H1 (cell line): Measurements from ENCODE around the gene RYK. TPM values are rescaled to one million over a fixed set of nuclear protein-coding genes. Genes with fewer than 3 reads are reported as not detected.

ENCODE experiments used
- CTCF ChIA-PET: fragments of 300-600 bp; sonication (Branson Sonifier 250); formaldehyde crosslinking; loops from one replicate; lab custom pipeline; 2021; ENCODE audit not compliant: partially characterized antibody; lab: Charles Lee
- POLR2A ChIA-PET: fragments of 300-600 bp; sonication (Branson Sonifier 250); formaldehyde crosslinking; loops from one replicate; lab custom pipeline; 2021; ENCODE audit warnings: inconsistent platforms; ENCODE audit not compliant: partially characterized antibody; lab: Charles Lee
- DNase-seq, 2 experiments: peaks; one replicate each; pipeline versions ENCODE4 v3.0.0 to v3.0.0-alpha.2; 2010 to 2022; ENCODE audit warnings: low spot score in 2 of 2, low read depth in 1 of 2, mixed read lengths in 1 of 2
- FAIRE-seq: peaks from 2 replicates; lab custom pipeline; 2011; peaks lifted over from hg19 to GRCh38; lab: Jason Lieb, UNC
- H2AFZ ChIP-seq: 2 replicates; pipeline ENCODE4 v1.8.1; 2012; ENCODE audit warnings: low read length, inconsistent platforms
- H2AK5ac ChIP-seq: 2 replicates; pipeline ENCODE4 v1.6.1; 2013; ENCODE audit warnings: low read depth, low read length
- H2BK120ac ChIP-seq: replicated peaks from 2 replicates; pipeline ENCODE3; 2013; ENCODE audit warnings: low read depth, low read length, inconsistent platforms
- H2BK12ac ChIP-seq: 2 replicates; pipeline ENCODE4 v1.6.1; 2013; ENCODE audit warnings: low read depth, low read length
- H2BK15ac ChIP-seq: 2 replicates; pipeline ENCODE4 v1.6.1; 2013; ENCODE audit warnings: low read length
- H2BK20ac ChIP-seq: 2 replicates; pipeline ENCODE4 v1.6.1; 2013; ENCODE audit warnings: low read length
- H2BK5ac ChIP-seq: 2 replicates; pipeline ENCODE4 v1.6.1; 2013; ENCODE audit warnings: low read depth, low read length
- H3K14ac ChIP-seq: 2 replicates; pipeline ENCODE4 v1.6.1; 2013; ENCODE audit warnings: inconsistent platforms; ENCODE audit not compliant: insufficient read length
- H3K18ac ChIP-seq: 2 replicates; pipeline ENCODE4 v1.6.1; 2013; ENCODE audit warnings: low read length; ENCODE audit errors: extremely low read depth
- H3K23ac ChIP-seq: 2 replicates; pipeline ENCODE4 v1.6.1; 2013; ENCODE audit warnings: inconsistent platforms; ENCODE audit not compliant: insufficient read length
- H3K23me2 ChIP-seq: 2 replicates; pipeline ENCODE4 v1.6.1; 2013; ENCODE audit warnings: low read depth, low read length
- H3K27ac ChIP-seq: 2 replicates; pipeline ENCODE4 v1.6.1; 2011; ENCODE audit warnings: low read depth, low read length, inconsistent platforms
- H3K27me3 ChIP-seq, 4 experiments: replicated peaks in 1 of 4; 1 replicate in 1 of 4; 2 replicates in 3 of 4; pipeline versions ENCODE4 v1.6.1 to v1.8.1; 2011 to 2013; ENCODE audit warnings: low read length in 3 of 4, mild to moderate bottlenecking in 3 of 4, inconsistent platforms in 2 of 4, mixed read lengths in 2 of 4, moderate library complexity in 1 of 4; ENCODE audit not compliant: control insufficient read depth in 3 of 4, insufficient read depth in 3 of 4; ENCODE audit errors: extremely low read depth in 1 of 4
- H3K36me3 ChIP-seq, 4 experiments: 2 replicates each; pipeline versions ENCODE4 v1.6.1 to v1.8.1; 2011 to 2013; ENCODE audit warnings: mild to moderate bottlenecking in 4 of 4, low read length in 3 of 4, moderate library complexity in 2 of 4, control low read depth in 1 of 4, inconsistent platforms in 1 of 4; ENCODE audit not compliant: insufficient read depth in 4 of 4, control insufficient read depth in 2 of 4
- H3K4ac ChIP-seq: replicated peaks from 2 replicates; pipeline ENCODE3; 2013; ENCODE audit warnings: low read length, low read depth, mixed read lengths, inconsistent platforms; ENCODE audit not compliant: insufficient read length
- H3K4me1 ChIP-seq, 4 experiments: replicated peaks in 1 of 4; 1 replicate in 1 of 4; 2 replicates in 3 of 4; pipeline versions ENCODE4 v1.6.1 to v1.8.1; 2011 to 2013; ENCODE audit warnings: low read length in 3 of 4, inconsistent platforms in 2 of 4, mixed read lengths in 1 of 4; ENCODE audit not compliant: insufficient read depth in 4 of 4, control insufficient read depth in 3 of 4
- H3K4me2 ChIP-seq, 2 experiments: 2 replicates each; pipeline versions ENCODE4 v1.6.1 to v1.8.1; 2011 to 2013; ENCODE audit warnings: low read depth in 2 of 2, low read length in 2 of 2, control low read depth in 1 of 2, inconsistent platforms in 1 of 2, mild to moderate bottlenecking in 1 of 2; ENCODE audit not compliant: insufficient read depth in 1 of 2
- H3K4me3 ChIP-seq, 4 experiments: fragments of 200-600, 300-600 bp in 1 of 4; sonication (generic), shearing (Covaris generic), sonication (Bioruptor Twin) in 1 of 4; 2 replicates each; pipeline versions ENCODE4 v1.5.1 to v1.8.1; 2011 to 2016; ENCODE audit warnings: low read length in 4 of 4, low read depth in 3 of 4, control low read depth in 2 of 4, inconsistent platforms in 2 of 4, mild to moderate bottlenecking in 2 of 4, mixed read lengths in 1 of 4, moderate library complexity in 1 of 4; ENCODE audit not compliant: insufficient read depth in 2 of 4; ENCODE audit errors: extremely low read depth in 1 of 4
- H3K56ac ChIP-seq: replicated peaks from 2 replicates; pipeline ENCODE3; 2013; ENCODE audit warnings: low read depth, mild to moderate bottlenecking, mixed read lengths, low read length, inconsistent platforms; ENCODE audit not compliant: insufficient read length
- H3K79me1 ChIP-seq: 2 replicates; pipeline ENCODE4 v1.6.1; 2013; ENCODE audit warnings: low read depth, low read length, control low read depth
- H3K79me2 ChIP-seq, 2 experiments: 2 replicates each; pipeline versions ENCODE4 v1.6.1 to v1.8.1; 2012 to 2013; ENCODE audit warnings: low read length in 2 of 2, mild to moderate bottlenecking in 2 of 2, inconsistent platforms in 1 of 2; ENCODE audit not compliant: insufficient read depth in 2 of 2, control insufficient read depth in 1 of 2
- H3K9ac ChIP-seq, 4 experiments: replicated peaks in 1 of 4; 1 replicate in 1 of 4; 2 replicates in 3 of 4; pipeline versions ENCODE4 v1.6.1 to v1.8.1; 2011 to 2013; ENCODE audit warnings: low read depth in 3 of 4, low read length in 3 of 4, control low read depth in 2 of 4, mild to moderate bottlenecking in 2 of 4, moderate library complexity in 2 of 4, inconsistent platforms in 1 of 4; ENCODE audit errors: extremely low read depth in 1 of 4
- H3K9me3 ChIP-seq, 2 experiments: 2 replicates each; pipeline versions ENCODE4 v1.6.1 to v1.8.1; 2012 to 2013; ENCODE audit warnings: mild to moderate bottlenecking in 2 of 2, moderate library complexity in 2 of 2, control low read depth in 1 of 2, inconsistent platforms in 1 of 2, low read depth in 1 of 2, low read length in 1 of 2, mixed read lengths in 1 of 2; ENCODE audit not compliant: insufficient read depth in 2 of 2
- H4K20me1 ChIP-seq, 2 experiments: replicated peaks in 1 of 2; 2 replicates each; pipeline versions ENCODE3 to v1.8.1; 2011 to 2013; ENCODE audit warnings: inconsistent platforms in 2 of 2, low read length in 2 of 2, mild to moderate bottlenecking in 1 of 2; ENCODE audit not compliant: insufficient read depth in 2 of 2, control insufficient read depth in 1 of 2
- H4K5ac ChIP-seq: 2 replicates; pipeline ENCODE4 v1.6.1; 2013; ENCODE audit warnings: low read length, low read depth, mixed read lengths, inconsistent platforms; ENCODE audit not compliant: insufficient read length
- H4K8ac ChIP-seq: 2 replicates; pipeline ENCODE4 v1.8.0; 2013; ENCODE audit warnings: mild to moderate bottlenecking, moderate library complexity, low read length, inconsistent platforms; ENCODE audit not compliant: insufficient read depth; ENCODE audit errors: extremely low read depth
- H4K91ac ChIP-seq: replicated peaks from 2 replicates; pipeline ENCODE3; 2013; ENCODE audit warnings: low read length, mixed read lengths, inconsistent platforms; ENCODE audit not compliant: insufficient read length
- PHF8 ChIP-seq: fragments of 200-600 bp; sonication (generic); conservative IDR thresholded peaks from 2 replicates; pipeline ENCODE4 v1.7.1; 2012; ENCODE audit warnings: low read depth, mild to moderate bottlenecking, inconsistent platforms, low read length, moderate library complexity
- SRF ChIP-seq: IDR thresholded peaks from 2 replicates; pipeline ENCODE4 v1.6.1; 2011; ENCODE audit warnings: mild to moderate bottlenecking, low read depth, low read length, moderate library complexity
- polyA plus RNA-seq, 7 experiments: library from polyadenylated mRNA; depleted of rRNA in 3 of 7; stranded (reverse) in 5 of 7; unstranded in 2 of 7; fragments of >200 nt in 5 of 7; fragments of 200-250 nt in 2 of 7; gene quantifications; 1 replicate in 5 of 7; 2 replicates in 1 of 7; 4 replicates in 1 of 7; pipeline versions ENCODE4 v1.2.1 to v1.2.3, GENCODE V29; 2011 to 2013; ENCODE audit warnings: missing spikeins in 2 of 7, mixed read lengths in 2 of 7
- total RNA-seq: library from RNA; stranded (reverse); fragmentation: NEBNext Ultra II Directional; extraction: Animal tissue kit (Norgen Biotek cat#: 25700); gene quantifications from 2 replicates; pipeline ENCODE4 v1.2.1, GENCODE V29; 2021

Gene RYK
- total and polyA plus RNA-seq, 2 of the 8 experiments (the other 6 are each of a cell fraction or from before 2014, with no cell fraction given): 30.5 to 63.8 TPM

- Histone ChIP-seq H2AFZ (no peak overlapping the region), H3K4me3 (no peak overlapping the region), H3K4me1 (peaks cover 0 to 3% (median 0%) of the 10 kb centered on the region in 4 experiments; a peak in 1 of 7 replicates), H3K36me3 (no peaks in the 10 kb centered on the region), H2AK5ac (no peak overlapping the region), H2BK15ac (no peak overlapping the region), H2BK12ac (no peak overlapping the region), H3K27ac (no peak overlapping the region), H3K14ac (no peak overlapping the region), H3K4ac (no peak overlapping the region), H3K23me2 (no peaks in the 10 kb centered on the region), H3K9me3 (no peaks in the 10 kb centered on the region; a peak in 1 of 4 replicates), H3K9ac (no peak overlapping the region), H4K8ac (no peak overlapping the region), H4K20me1 (peaks cover 3 to 15% of the 10 kb centered on the region in 2 experiments), H2BK20ac (no peak overlapping the region), H3K18ac (no peak overlapping the region), H2BK5ac (no peak overlapping the region), H3K4me2 (no peak overlapping the region), H4K5ac (no peak overlapping the region), H4K91ac (no peak overlapping the region), H2BK120ac (no peak overlapping the region), H3K79me2 (peaks cover 11 to 100% of the 10 kb centered on the region in 2 experiments), H3K79me1 (peaks cover 3% of the 10 kb centered on the region; the same call in 1 of the 2 replicates), H3K27me3 (no peaks in the 10 kb centered on the region), H3K23ac (no peak overlapping the region), H3K56ac (no peak overlapping the region)
- POLR2A ChIA-PET: interaction anchor here (1.4 to 1.9 kb wide), 2 partner anchors 16 to 20 kb away, joined by 3 to 4 read pairs; no protein-coding TSS in a partner anchor
- DNase-seq (no peak), FAIRE-seq (no peak)
- CTCF ChIA-PET: interaction anchor here (0.7 to 2.6 kb wide), 7 partner anchors 9 to 241 kb away, joined by 3 to 14 read pairs (median 3); no protein-coding TSS in a partner anchor
- TF ChIP-seq PHF8 (no peak), SRF (no peak)
Observed at GRCh38 chr3:134232951-134233350, 17.7 kb downstream of the RYK start.
